Kidney (tissue), 14 donors: Measurements from ENCODE around the gene PROK1. TPM values are rescaled to one million over a fixed set of nuclear protein-coding genes. Genes with fewer than 3 reads are reported as not detected.
A peak's percentile ranks its signal among the peaks of the same experiment; 100 is the strongest.

Source experiments
- DNase-seq, 5 donors: peaks; one replicate each; pipeline ENCODE4 v3.0.0-alpha.2; 2013 to 2020
- FAIRE-seq: peaks from 2 replicates; lab custom pipeline; 2012; peaks lifted over from hg19 to GRCh38; lab: Jason Lieb, UNC
- H3K27ac ChIP-seq, 2 donors: one replicate each; pipeline ENCODE4 v1.7.0; 2013; ENCODE audit warnings: low read depth in 2 of 2, low read length in 2 of 2, inconsistent platforms in 1 of 2
- H3K27me3 ChIP-seq: one replicate; pipeline ENCODE4 v1.7.1; 2013; ENCODE audit warnings: low read length, inconsistent platforms; ENCODE audit not compliant: control insufficient read depth, insufficient read depth
- H3K36me3 ChIP-seq, 3 donors: one replicate each; pipeline versions ENCODE4 v1.7.0 to v1.7.1; 2013; ENCODE audit warnings: low read length in 3 of 3, control low read depth in 1 of 3, inconsistent platforms in 1 of 3; ENCODE audit not compliant: insufficient read depth in 3 of 3, control insufficient read depth in 2 of 3
- H3K4me1 ChIP-seq, 3 donors: one replicate each; pipeline versions ENCODE4 v1.7.0 to v1.7.1; 2013; ENCODE audit warnings: low read length in 3 of 3, inconsistent platforms in 1 of 3, low read depth in 1 of 3; ENCODE audit not compliant: control insufficient read depth in 2 of 3, insufficient read depth in 2 of 3
- H3K4me3 ChIP-seq, 3 donors: one replicate each; pipeline versions ENCODE4 v1.7.0 to v1.8.1; 2013; ENCODE audit warnings: low read length in 3 of 3, control low read depth in 1 of 3, inconsistent platforms in 1 of 3
- H3K9ac ChIP-seq, 3 donors: one replicate each; pipeline versions ENCODE4 v1.7.0 to v1.7.1; 2013; ENCODE audit warnings: low read length in 3 of 3, control low read depth in 1 of 3, inconsistent platforms in 1 of 3
- H3K9me3 ChIP-seq, 3 donors: one replicate each; pipeline versions ENCODE4 v1.7.0 to v1.7.1; 2013; ENCODE audit warnings: low read length in 3 of 3, control low read depth in 1 of 3, inconsistent platforms in 1 of 3; ENCODE audit not compliant: control insufficient read depth in 2 of 3, insufficient read depth in 1 of 3
- CTCF ChIP-seq: IDR thresholded peaks from 3 replicates; pipeline ENCODE4 v1.5.1; 2012; ENCODE audit warnings: mild to moderate bottlenecking, moderate library complexity, borderline replicate concordance; ENCODE audit not compliant: insufficient read depth; ENCODE audit errors: extremely low read depth
- intact Hi-C: fragments of 100-400 bp; cut with DNase I; formaldehyde crosslinking; loops from one replicate; pipeline ENCODE4 v1.11.1; 2022
- polyA plus RNA-seq: library from polyadenylated mRNA; stranded (reverse); fragments of 350-450 nt; fragmentation: Illumina TruSeq; extraction: RNeasy Lipid Tissue Mini Kit (QIAGEN cat#74804); gene quantifications from one replicate; pipeline ENCODE4 v1.2.3, GENCODE V29; 2014; ENCODE audit warnings: low read depth, low replicate concordance; ENCODE audit not compliant: insufficient read depth
- total RNA-seq: library from RNA; stranded (reverse); fragmentation: NEBNext Ultra II Directional; extraction: Animal tissue kit (Norgen Biotek cat#: 25700); gene quantifications from one replicate; pipeline ENCODE4 v1.2.1, GENCODE V29; 2021
- donor health status: control.
- donor health status: control.
- donor health status: control.
- donor health status: control.
- donor health status: control.
- donor health status: DM: yes; HTN: yes; CAD: no.
- donor health status: Normal renal cell carcinoma (clear cell type).

The PROK1 gene
- total and polyA plus RNA-seq, 2 donors from 2014 or later, result not detected

DNA sequence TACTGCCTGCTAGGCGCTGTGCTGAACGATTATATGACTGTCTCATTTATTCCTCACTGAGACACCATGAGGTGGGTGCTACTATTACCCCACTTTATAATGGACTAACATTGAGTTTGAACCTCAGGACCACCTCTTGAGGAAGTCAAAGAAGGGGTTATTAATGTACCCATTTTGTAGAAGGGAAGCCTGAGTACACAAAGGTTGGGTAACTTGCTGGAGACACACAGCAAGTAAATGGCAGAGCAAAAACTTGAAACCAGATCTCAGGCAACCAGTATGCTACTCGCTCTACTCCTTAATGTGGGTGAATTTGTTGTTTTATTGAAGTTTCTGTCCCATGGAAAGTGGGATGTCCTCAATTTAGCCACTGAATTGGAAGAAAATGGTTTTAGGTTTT, 37.9 kb downstream of the PROK1 start:
- no peak for FAIRE-seq
- no peak overlapping the region for H3K9ac ChIP-seq
- intact Hi-C loops, result no loop called here

GRCh38 chr1:110489406-110489805, 38.5 kb downstream of the PROK1 start:
- H3K27me3 ChIP-seq, result no peaks in the 10 kb centered on the region
- no peak overlapping the region for H3K4me3 ChIP-seq
- H3K36me3 ChIP-seq, result no peaks in the 10 kb centered on the region
- DNase-seq, result peak in 1 of 5 donors; percentile 54
- no peak for FAIRE-seq
- no peak overlapping the region for H3K27ac ChIP-seq
- TF ChIP-seq CTCF, result no peak
- H3K9me3 ChIP-seq, result no peaks in the 10 kb centered on the region
- intact Hi-C loops, result no loop called here
- no peaks in the 10 kb centered on the region for H3K4me1 ChIP-seq
- H3K9ac ChIP-seq, result no peak overlapping the region

More for the DNA sequence above, 37.9 kb downstream of the PROK1 start:
- TF ChIP-seq CTCF, result no peak
- no peaks in the 10 kb centered on the region for H3K4me1 ChIP-seq
- H3K27me3 ChIP-seq, result no peaks in the 10 kb centered on the region
- no peak overlapping the region for H3K27ac ChIP-seq
- H3K9me3 ChIP-seq, result no peaks in the 10 kb centered on the region
- DNase-seq, result no peak
- H3K36me3 ChIP-seq, result no peaks in the 10 kb centered on the region
- H3K4me3 ChIP-seq, result no peak overlapping the region

- intact Hi-C loops, result no loop called here
- Histone ChIP-seq H3K27ac (no peak overlapping the region), H3K36me3 (no peaks in the 10 kb centered on the region), H3K4me1 (no peaks in the 10 kb centered on the region), H3K4me3 (no peak overlapping the region), H3K9ac (no peak overlapping the region), H3K27me3 (no peaks in the 10 kb centered on the region), H3K9me3 (no peaks in the 10 kb centered on the region)
- FAIRE-seq (no peak), DNase-seq (peak in 1 of 5 donors; percentile 39)
- TF ChIP-seq CTCF, result no peak
Observed at GRCh38 chr1:110489973-110490542, 39.1 kb downstream of the PROK1 start.
